ENCODE data around the gene FKBP7.

DNA sequence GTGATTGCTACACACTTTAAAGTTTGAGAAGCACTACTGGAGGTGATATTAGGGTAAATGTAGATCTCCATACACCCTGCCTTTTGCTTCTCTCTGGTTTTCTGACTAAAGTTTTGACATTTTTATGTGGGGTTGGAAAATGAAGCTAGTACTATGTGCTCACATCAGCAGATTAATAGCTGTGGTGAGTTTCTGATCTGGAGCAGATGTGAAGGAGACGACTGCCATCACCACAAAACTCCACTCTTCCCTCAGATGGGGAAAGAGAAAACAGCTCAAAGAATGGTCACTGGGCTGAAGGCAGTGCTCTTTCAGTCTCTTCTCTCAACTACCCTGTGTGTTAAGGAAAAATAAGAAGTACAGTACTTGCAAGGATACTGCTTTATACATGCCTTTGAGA is 39.1 kb upstream of the FKBP7 start:
- TF ChIP-seq, protein P1, sequence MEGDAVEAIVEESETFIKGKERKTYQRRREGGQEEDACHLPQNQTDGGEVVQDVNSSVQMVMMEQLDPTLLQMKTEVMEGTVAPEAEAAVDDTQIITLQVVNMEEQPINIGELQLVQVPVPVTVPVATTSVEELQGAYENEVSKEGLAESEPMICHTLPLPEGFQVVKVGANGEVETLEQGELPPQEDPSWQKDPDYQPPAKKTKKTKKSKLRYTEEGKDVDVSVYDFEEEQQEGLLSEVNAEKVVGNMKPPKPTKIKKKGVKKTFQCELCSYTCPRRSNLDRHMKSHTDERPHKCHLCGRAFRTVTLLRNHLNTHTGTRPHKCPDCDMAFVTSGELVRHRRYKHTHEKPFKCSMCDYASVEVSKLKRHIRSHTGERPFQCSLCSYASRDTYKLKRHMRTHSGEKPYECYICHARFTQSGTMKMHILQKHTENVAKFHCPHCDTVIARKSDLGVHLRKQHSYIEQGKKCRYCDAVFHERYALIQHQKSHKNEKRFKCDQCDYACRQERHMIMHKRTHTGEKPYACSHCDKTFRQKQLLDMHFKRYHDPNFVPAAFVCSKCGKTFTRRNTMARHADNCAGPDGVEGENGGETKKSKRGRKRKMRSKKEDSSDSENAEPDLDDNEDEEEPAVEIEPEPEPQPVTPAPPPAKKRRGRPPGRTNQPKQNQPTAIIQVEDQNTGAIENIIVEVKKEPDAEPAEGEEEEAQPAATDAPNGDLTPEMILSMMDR (optimal IDR thresholded peaks at IDR 0.05 in 1 of 3, IDR thresholded peaks at IDR 0.05 in 1 of 3, conservative IDR thresholded peaks at IDR 0.05 in 1 of 3; ENCODE audit: extremely low read depth in 1 of 3, insufficient read depth in 2 of 3, low read length in 3 of 3), result no peak
- no peak for TF ChIP-seq EZH2 (IDR thresholded peaks at IDR 0.05; ENCODE audit: low read length)
